AG04450 (cell line): ENCODE results near the gene LMX1A. TPM values are rescaled to one million over a fixed set of nuclear protein-coding genes. Genes with fewer than 3 reads are reported as not detected.

Experiments used
- CTCF ChIA-PET: fragments of 300-600, 350-600 bp; formaldehyde crosslinking; extraction: SDS; loops from one replicate; lab custom pipeline; 2022; ENCODE audit warnings: antibody characterized with exemption, inconsistent platforms; lab: Charles Lee
- POLR2A ChIA-PET: fragments of 350-600 bp; formaldehyde crosslinking; extraction: SDS; loops from one replicate; lab custom pipeline; 2021; ENCODE audit warnings: antibody characterized with exemption, inconsistent platforms; lab: Yijun Ruan, JAX
- DNase-seq: peaks from one replicate; pipeline ENCODE4 v3.0.0-alpha.2; 2011; ENCODE audit warnings: low read depth, low spot score
- H3K27ac ChIP-seq: one replicate; pipeline ENCODE4 v1.5.1; 2012; ENCODE audit warnings: low read depth, low read length, control low read depth
- H3K27me3 ChIP-seq: one replicate; pipeline ENCODE4 v1.6.0; 2012; ENCODE audit warnings: low read length; ENCODE audit not compliant: control insufficient read depth, insufficient read depth
- H3K4me3 ChIP-seq: 2 replicates; pipeline ENCODE4 v1.5.1; 2011; ENCODE audit warnings: mild to moderate bottlenecking, low read depth, low read length, control low read depth
- H3K9me3 ChIP-seq: 2 replicates; pipeline ENCODE4 v1.5.1; 2012; ENCODE audit warnings: low read length; ENCODE audit not compliant: control insufficient read depth, insufficient read depth
- CTCF ChIP-seq: IDR thresholded peaks from 2 replicates; pipeline ENCODE4 v1.5.1; 2011; ENCODE audit warnings: low read depth, low read length, control low read depth, inconsistent platforms
- polyA plus RNA-seq: library from polyadenylated mRNA; depleted of rRNA; stranded (reverse); fragments of >200 nt; gene quantifications from 2 replicates; pipeline ENCODE4 v1.2.3, GENCODE V29; 2011

LMX1A gene
- polyA plus RNA-seq, 1 experiment, result not detected

DNA sequence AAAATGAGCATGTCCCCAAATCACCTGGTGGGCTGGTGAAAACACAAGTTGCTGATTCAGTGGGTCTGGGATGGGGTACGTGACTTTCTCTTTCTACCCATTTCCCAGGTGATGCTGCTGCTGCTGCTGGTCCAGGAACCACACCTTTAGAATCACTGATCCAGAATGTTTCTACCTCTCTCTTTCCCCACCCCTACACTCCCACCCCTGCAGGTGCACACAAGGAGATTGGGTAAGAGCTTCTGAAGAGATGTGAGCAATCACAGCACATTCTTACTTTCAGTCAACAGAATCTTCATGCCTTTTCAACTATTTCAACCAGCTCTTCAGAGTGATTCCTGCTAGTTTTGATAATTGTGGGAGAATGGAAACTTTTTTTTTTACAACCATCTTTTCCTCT is 130.9 kb downstream of the LMX1A start:
- POLR2A ChIA-PET, result no interaction called here
- H3K27me3 ChIP-seq, result no peaks in the 10 kb centered on the region
- no peaks in the 10 kb centered on the region for H3K9me3 ChIP-seq
- DNase-seq, result no peak
- no peak overlapping the region for H3K27ac ChIP-seq
- CTCF ChIA-PET, result no interaction called here
- H3K4me3 ChIP-seq, result no peak overlapping the region
- no peak for TF ChIP-seq CTCF

DNA sequence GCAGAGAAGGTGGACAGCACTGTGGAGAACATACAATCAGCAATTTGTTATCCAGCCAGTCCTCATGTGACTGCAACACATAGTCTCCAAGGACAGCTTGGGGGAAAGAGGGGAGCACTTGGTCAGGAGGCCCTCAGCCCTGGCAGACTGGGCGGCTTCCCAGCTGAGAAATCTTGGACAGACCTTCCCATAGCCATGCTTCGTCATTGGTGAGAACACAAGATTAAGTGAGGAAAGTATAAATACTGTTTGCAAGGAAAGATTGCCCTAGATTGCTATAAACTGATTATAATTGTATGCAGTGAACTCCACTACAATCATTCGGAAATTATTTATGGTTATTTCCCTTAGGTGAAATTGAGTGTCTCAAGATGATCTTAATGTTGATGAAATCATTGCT is 131.5 kb downstream of the LMX1A start:
- no peaks in the 10 kb centered on the region for H3K27me3 ChIP-seq
- H3K27ac ChIP-seq, result no peak overlapping the region
- no peaks in the 10 kb centered on the region for H3K9me3 ChIP-seq
- H3K4me3 ChIP-seq, result no peak overlapping the region
- no peak for DNase-seq
- TF ChIP-seq CTCF, result no peak
- POLR2A ChIA-PET, result no interaction called here
- CTCF ChIA-PET, result no interaction called here

GRCh38 chr1:165224504-165224903 is 132.0 kb downstream of the LMX1A start:
- H3K9me3 ChIP-seq, result no peaks in the 10 kb centered on the region
- H3K27ac ChIP-seq, result no peak overlapping the region
- H3K27me3 ChIP-seq, result no peaks in the 10 kb centered on the region
- no peak for DNase-seq
- ChIA-PET CTCF (no interaction called here), POLR2A (no interaction called here)
- no peak for TF ChIP-seq CTCF
- H3K4me3 ChIP-seq, result no peak overlapping the region

DNA sequence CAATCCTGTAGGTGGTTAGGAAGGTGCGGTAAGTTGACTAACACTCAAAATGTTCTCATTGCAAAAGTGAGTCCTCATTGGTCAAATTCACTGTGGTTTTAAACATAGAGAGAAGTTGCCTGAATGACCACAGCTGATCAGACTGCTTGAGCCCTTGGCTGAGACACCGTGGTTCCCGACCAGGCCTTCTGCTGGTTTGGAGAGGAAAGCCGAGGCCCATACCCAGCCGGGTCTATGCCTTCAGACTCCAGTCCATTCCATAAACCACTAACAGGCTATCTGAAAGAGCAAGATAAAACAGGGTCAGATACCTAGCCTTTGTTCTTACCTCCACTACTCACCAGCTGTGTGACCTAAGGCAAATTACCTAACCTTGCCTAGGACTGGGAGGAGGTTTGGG is 133.9 kb downstream of the LMX1A start:
- POLR2A ChIA-PET, result no interaction called here
- Histone ChIP-seq H3K9me3 (no peaks in the 10 kb centered on the region), H3K27ac (no peak overlapping the region), H3K4me3 (no peak overlapping the region), H3K27me3 (no peaks in the 10 kb centered on the region)
- no peak for TF ChIP-seq CTCF
- CTCF ChIA-PET, result no interaction called here
- no peak for DNase-seq

DNA sequence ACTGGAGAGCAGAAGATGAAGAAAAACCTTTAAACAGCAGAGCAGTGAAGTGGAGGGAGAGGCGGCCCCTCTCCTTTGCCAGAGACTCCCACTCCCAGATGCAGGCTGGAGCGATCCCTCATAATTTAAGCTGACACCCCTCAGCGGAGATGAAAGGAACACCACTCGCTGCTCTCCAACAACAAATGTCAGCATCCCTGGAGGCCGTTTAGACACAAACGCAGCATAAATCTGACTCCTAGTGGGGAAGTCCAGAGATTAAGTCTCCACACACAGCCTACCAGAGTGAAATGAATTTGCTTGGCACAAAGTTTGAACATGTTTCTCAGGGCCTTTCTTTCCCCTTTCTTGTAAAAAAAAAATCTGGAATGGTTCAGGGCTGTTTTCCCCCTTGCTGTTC is 137.8 kb downstream of the LMX1A start:
- ChIA-PET CTCF (no interaction called here), POLR2A (no interaction called here)
- Histone ChIP-seq H3K9me3 (no peaks in the 10 kb centered on the region), H3K27me3 (no peaks in the 10 kb centered on the region), H3K4me3 (no peak overlapping the region), H3K27ac (no peak overlapping the region)
- TF ChIP-seq CTCF, result no peak
- DNase-seq, result no peak
